ENCODE measurements around the gene PKNOX2.

Gene PKNOX2

GRCh38 chr11:125264100-125265022 is 99.8 kb downstream of the PKNOX2 start:
- Histone ChIP-seq H3K4me3 (ENCODE audit: low read depth, low read length) (no peak overlapping the region), H3K9me3 (ENCODE audit: control insufficient read depth, insufficient read depth, low read length) (no peaks in the 10 kb centered on the region), H3K27ac (ENCODE audit: low read depth, low read length) (peak overlapping the region; percentile 85), H3K9ac (ENCODE audit: low read depth, low read length) (peak overlapping the region; percentile 22; the same call in 1 of the 2 replicates), H3K27me3 (ENCODE audit: control insufficient read depth, insufficient read depth, low read length) (peaks cover 36% of the 10 kb centered on the region), H3K36me3 (ENCODE audit: control insufficient read depth, insufficient read depth, low read length) (no peaks in the 10 kb centered on the region), H3K4me1 (ENCODE audit: control insufficient read depth, insufficient read depth, low read length) (peaks cover 28% of the 10 kb centered on the region)

GRCh38 chr11:125267548-125267947 is 103.0 kb downstream of the PKNOX2 start:
- peaks cover 20% of the 10 kb centered on the region for H3K4me1 ChIP-seq (ENCODE audit: control insufficient read depth, insufficient read depth, low read length)
- no peak overlapping the region for H3K4me3 ChIP-seq (ENCODE audit: low read depth, low read length)
- no peaks in the 10 kb centered on the region for H3K36me3 ChIP-seq (ENCODE audit: control insufficient read depth, insufficient read depth, low read length)
- H3K9ac ChIP-seq (ENCODE audit: low read depth, low read length): no peak overlapping the region
- no peaks in the 10 kb centered on the region for H3K9me3 ChIP-seq (ENCODE audit: control insufficient read depth, insufficient read depth, low read length)
- peaks cover 14% of the 10 kb centered on the region for H3K27me3 ChIP-seq (ENCODE audit: control insufficient read depth, insufficient read depth, low read length)
- no peak overlapping the region for H3K27ac ChIP-seq (ENCODE audit: low read depth, low read length)

- Histone ChIP-seq H3K4me3 (ENCODE audit: low read depth, low read length) (no peak overlapping the region), H3K27ac (ENCODE audit: low read depth, low read length) (no peak overlapping the region), H3K9ac (ENCODE audit: low read depth, low read length) (no peak overlapping the region), H3K9me3 (ENCODE audit: control insufficient read depth, insufficient read depth, low read length) (no peaks in the 10 kb centered on the region), H3K27me3 (ENCODE audit: control insufficient read depth, insufficient read depth, low read length) (peaks cover 8% of the 10 kb centered on the region), H3K4me1 (ENCODE audit: control insufficient read depth, insufficient read depth, low read length) (peaks cover 19% of the 10 kb centered on the region), H3K36me3 (ENCODE audit: control insufficient read depth, insufficient read depth, low read length) (no peaks in the 10 kb centered on the region)
Measured at GRCh38 chr11:125268611-125269010, 104.1 kb downstream of the PKNOX2 start.

- Histone ChIP-seq H3K9ac (ENCODE audit: low read depth, low read length) (no peak overlapping the region), H3K4me1 (ENCODE audit: control insufficient read depth, insufficient read depth, low read length) (peaks cover 13% of the 10 kb centered on the region), H3K36me3 (ENCODE audit: control insufficient read depth, insufficient read depth, low read length) (no peaks in the 10 kb centered on the region), H3K27ac (ENCODE audit: low read depth, low read length) (no peak overlapping the region), H3K27me3 (ENCODE audit: control insufficient read depth, insufficient read depth, low read length) (no peaks in the 10 kb centered on the region; the same call in 1 of the 2 replicates), H3K4me3 (ENCODE audit: low read depth, low read length) (no peak overlapping the region), H3K9me3 (ENCODE audit: control insufficient read depth, insufficient read depth, low read length) (no peaks in the 10 kb centered on the region)
Measured at GRCh38 chr11:125270106-125270505, 105.6 kb downstream of the PKNOX2 start.

DNA sequence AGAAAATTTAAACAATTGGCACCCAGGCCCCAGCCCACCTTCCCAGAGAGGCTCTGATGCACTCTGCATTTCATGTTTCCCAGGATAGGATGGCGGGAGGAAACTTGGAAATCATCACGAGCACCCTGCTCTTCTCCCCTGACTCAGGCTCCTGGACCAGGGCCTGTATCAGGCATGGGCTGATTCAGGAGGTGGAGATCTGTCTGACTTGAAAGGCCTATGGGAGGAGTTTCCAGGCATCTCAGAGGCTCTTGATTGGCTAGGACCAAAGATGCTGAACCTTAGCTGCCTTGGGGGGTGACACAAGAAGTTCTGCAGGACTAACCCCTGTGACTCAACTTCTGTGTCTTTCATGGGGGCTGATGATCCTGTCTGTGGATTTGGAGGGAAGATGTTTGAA is 106.2 kb downstream of the PKNOX2 start:
- Histone ChIP-seq H3K36me3 (ENCODE audit: control insufficient read depth, insufficient read depth, low read length) (no peaks in the 10 kb centered on the region), H3K9ac (ENCODE audit: low read depth, low read length) (no peak overlapping the region), H3K4me3 (ENCODE audit: low read depth, low read length) (no peak overlapping the region), H3K27me3 (ENCODE audit: control insufficient read depth, insufficient read depth, low read length) (no peaks in the 10 kb centered on the region; the same call in 1 of the 2 replicates), H3K9me3 (ENCODE audit: control insufficient read depth, insufficient read depth, low read length) (no peaks in the 10 kb centered on the region), H3K4me1 (ENCODE audit: control insufficient read depth, insufficient read depth, low read length) (peaks cover 13% of the 10 kb centered on the region), H3K27ac (ENCODE audit: low read depth, low read length) (no peak overlapping the region)

DNA sequence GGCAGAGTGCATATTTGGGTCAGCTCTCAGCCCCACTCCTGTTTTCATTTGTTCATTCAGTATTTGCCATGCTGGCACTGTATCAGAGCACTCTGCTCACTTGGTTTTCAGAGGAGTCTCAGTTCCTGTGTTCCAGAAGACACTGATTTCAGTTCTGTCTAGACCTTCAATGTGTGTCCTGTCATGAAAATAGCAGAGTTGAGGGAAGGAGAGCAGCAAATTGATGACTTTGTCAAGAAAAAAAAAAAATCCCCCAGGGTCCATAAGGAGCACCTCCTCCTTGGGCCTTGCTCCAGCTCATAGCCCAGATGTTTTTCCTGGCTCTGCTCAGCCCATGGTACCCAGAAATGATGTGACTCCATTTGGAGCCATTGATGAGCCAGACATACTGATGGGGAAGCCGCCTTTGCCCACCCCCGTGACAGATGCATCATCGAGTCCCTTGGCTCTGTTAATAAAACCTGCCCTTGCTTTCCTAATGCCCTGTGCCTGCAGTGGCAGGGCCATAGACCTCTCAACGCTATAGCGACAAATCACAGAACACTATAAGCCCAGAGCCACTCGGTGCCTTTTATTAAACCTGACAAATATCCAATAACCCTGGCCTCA is 107.0 kb downstream of the PKNOX2 start:
- no peak overlapping the region for H3K9ac ChIP-seq (ENCODE audit: low read depth, low read length)
- H3K36me3 ChIP-seq (ENCODE audit: control insufficient read depth, insufficient read depth, low read length): no peaks in the 10 kb centered on the region
- no peak overlapping the region for H3K4me3 ChIP-seq (ENCODE audit: low read depth, low read length)
- H3K9me3 ChIP-seq (ENCODE audit: control insufficient read depth, insufficient read depth, low read length): no peaks in the 10 kb centered on the region
- no peaks in the 10 kb centered on the region; the same call in 1 of the 2 replicates for H3K27me3 ChIP-seq (ENCODE audit: control insufficient read depth, insufficient read depth, low read length)
- H3K27ac ChIP-seq (ENCODE audit: low read depth, low read length): no peak overlapping the region
- H3K4me1 ChIP-seq (ENCODE audit: control insufficient read depth, insufficient read depth, low read length): peaks cover 13% of the 10 kb centered on the region

DNA sequence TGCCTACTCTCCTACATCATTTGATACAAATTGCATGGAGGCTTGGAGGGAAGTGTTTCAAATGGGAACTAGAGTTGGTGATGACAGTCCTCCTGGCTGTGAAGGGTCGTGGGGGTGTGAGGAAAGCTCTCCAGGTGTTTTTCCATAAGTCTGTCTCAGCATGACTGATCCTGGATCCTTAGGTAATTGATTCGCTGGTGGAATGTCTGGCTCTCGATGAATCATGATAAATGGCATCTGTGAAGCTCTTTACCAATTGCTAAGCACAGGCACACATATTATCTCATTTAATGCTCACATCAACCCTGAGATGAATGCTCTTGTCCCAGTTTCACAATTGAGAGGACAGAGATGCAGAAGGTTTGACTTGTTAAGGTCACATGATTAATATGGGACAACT is 107.5 kb downstream of the PKNOX2 start:
- Histone ChIP-seq H3K4me1 (ENCODE audit: control insufficient read depth, insufficient read depth, low read length) (peaks cover 13% of the 10 kb centered on the region), H3K36me3 (ENCODE audit: control insufficient read depth, insufficient read depth, low read length) (no peaks in the 10 kb centered on the region), H3K27ac (ENCODE audit: low read depth, low read length) (no peak overlapping the region), H3K4me3 (ENCODE audit: low read depth, low read length) (no peak overlapping the region), H3K9me3 (ENCODE audit: control insufficient read depth, insufficient read depth, low read length) (no peaks in the 10 kb centered on the region), H3K9ac (ENCODE audit: low read depth, low read length) (no peak overlapping the region), H3K27me3 (ENCODE audit: control insufficient read depth, insufficient read depth, low read length) (no peaks in the 10 kb centered on the region)

DNA sequence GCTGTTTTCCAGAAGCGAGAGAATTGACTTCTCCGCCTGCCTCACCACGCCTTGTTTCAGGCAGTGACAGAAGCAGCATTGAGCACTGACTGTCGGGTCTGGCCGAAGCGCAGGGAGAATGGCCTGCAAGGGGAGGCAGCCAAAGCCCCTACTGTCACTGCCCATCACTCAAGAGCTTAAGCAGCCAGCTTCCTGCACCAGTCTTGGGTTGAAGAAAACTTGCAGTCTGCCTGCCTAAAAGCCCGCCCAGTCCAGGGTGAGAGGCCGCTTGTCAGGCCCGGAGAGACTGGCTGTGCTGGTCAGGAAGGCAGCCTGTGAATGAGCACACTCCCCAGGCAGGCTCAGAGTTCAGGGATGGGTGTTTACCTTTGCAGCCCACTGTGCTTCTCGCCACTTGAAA is 108.3 kb downstream of the PKNOX2 start:
- Histone ChIP-seq H3K4me3 (ENCODE audit: low read depth, low read length) (no peak overlapping the region), H3K9me3 (ENCODE audit: control insufficient read depth, insufficient read depth, low read length) (no peaks in the 10 kb centered on the region), H3K9ac (ENCODE audit: low read depth, low read length) (no peak overlapping the region), H3K4me1 (ENCODE audit: control insufficient read depth, insufficient read depth, low read length) (peaks cover 13% of the 10 kb centered on the region), H3K36me3 (ENCODE audit: control insufficient read depth, insufficient read depth, low read length) (no peaks in the 10 kb centered on the region), H3K27me3 (ENCODE audit: control insufficient read depth, insufficient read depth, low read length) (no peaks in the 10 kb centered on the region), H3K27ac (ENCODE audit: low read depth, low read length) (peak overlapping the region; percentile 10)

DNA sequence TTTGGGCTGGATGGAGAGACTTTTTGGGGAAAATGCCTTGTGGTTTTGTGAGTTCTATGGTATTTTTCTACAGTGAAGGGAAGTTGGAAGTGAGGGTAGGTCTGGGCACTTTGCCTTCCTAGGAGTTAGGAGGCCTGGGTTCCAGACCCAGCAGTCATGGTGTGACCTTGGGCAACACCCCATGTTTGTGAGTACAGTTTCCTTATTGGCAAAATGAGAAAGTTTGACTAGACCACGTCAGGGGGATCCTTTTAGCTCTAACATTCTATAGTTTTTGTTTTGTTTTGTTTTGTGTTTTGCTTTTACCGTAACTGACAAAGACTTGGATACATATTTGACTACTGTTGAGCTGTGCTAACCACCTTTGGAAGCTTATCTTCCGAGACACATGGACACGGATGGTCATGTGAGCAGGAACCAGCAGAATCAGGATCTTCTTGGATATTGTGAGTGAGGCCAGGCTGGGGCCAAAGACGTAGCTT is 109.0 kb downstream of the PKNOX2 start:
- Histone ChIP-seq H3K9ac (ENCODE audit: low read depth, low read length) (no peak overlapping the region), H3K4me3 (ENCODE audit: low read depth, low read length) (no peak overlapping the region), H3K36me3 (ENCODE audit: control insufficient read depth, insufficient read depth, low read length) (no peaks in the 10 kb centered on the region), H3K9me3 (ENCODE audit: control insufficient read depth, insufficient read depth, low read length) (no peaks in the 10 kb centered on the region), H3K27ac (ENCODE audit: low read depth, low read length) (no peak overlapping the region), H3K4me1 (ENCODE audit: control insufficient read depth, insufficient read depth, low read length) (peaks cover 13% of the 10 kb centered on the region), H3K27me3 (ENCODE audit: control insufficient read depth, insufficient read depth, low read length) (no peaks in the 10 kb centered on the region)

GRCh38 chr11:125274309-125274708 is 109.8 kb downstream of the PKNOX2 start:
- peaks cover 13% of the 10 kb centered on the region for H3K4me1 ChIP-seq (ENCODE audit: control insufficient read depth, insufficient read depth, low read length)
- no peak overlapping the region for H3K4me3 ChIP-seq (ENCODE audit: low read depth, low read length)

DNA sequence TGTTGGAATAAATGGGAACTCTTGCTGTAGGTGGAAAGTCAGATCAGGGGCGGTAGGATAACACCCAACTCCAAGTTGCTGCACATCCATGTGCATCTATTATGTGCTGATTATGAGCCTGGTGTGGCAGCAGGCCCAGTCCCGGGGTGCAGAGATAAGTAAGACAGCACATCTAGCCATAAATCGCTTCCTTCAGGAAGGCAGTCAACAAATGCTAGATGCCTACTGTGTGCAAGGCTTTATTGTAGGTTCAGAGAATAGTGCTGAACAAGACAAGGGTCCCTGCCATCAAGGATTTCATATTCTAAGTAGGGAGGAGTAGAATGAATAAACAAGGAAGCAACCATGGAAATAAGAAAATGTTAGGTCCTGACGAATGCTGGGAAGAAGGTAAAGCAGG is 110.2 kb downstream of the PKNOX2 start:
- H3K9me3 ChIP-seq (ENCODE audit: control insufficient read depth, insufficient read depth, low read length): no peaks in the 10 kb centered on the region
- no peaks in the 10 kb centered on the region for H3K36me3 ChIP-seq (ENCODE audit: control insufficient read depth, insufficient read depth, low read length)
- H3K9ac ChIP-seq (ENCODE audit: low read depth, low read length): no peak overlapping the region
- H3K27ac ChIP-seq (ENCODE audit: low read depth, low read length): no peak overlapping the region
- no peaks in the 10 kb centered on the region for H3K27me3 ChIP-seq (ENCODE audit: control insufficient read depth, insufficient read depth, low read length)
- H3K4me1 ChIP-seq (ENCODE audit: control insufficient read depth, insufficient read depth, low read length): peaks cover 13% of the 10 kb centered on the region
- H3K4me3 ChIP-seq (ENCODE audit: low read depth, low read length): no peak overlapping the region

More at GRCh38 chr11:125274309-125274708, 109.8 kb downstream of the PKNOX2 start:
- H3K27me3 ChIP-seq (ENCODE audit: control insufficient read depth, insufficient read depth, low read length): no peaks in the 10 kb centered on the region
- no peaks in the 10 kb centered on the region for H3K9me3 ChIP-seq (ENCODE audit: control insufficient read depth, insufficient read depth, low read length)
- no peaks in the 10 kb centered on the region for H3K36me3 ChIP-seq (ENCODE audit: control insufficient read depth, insufficient read depth, low read length)
- H3K27ac ChIP-seq (ENCODE audit: low read depth, low read length): no peak overlapping the region
- H3K9ac ChIP-seq (ENCODE audit: low read depth, low read length): no peak overlapping the region

All from HUES48 (cell line).